GM19328 (cell line): ENCODE data around the gene FBXO30.

Experiments used
- ATAC-seq: cut with Tn5 transposase; IDR thresholded peaks from one replicate; pipeline ENCODE4 v1.9.1; 2021; ENCODE audit warnings: mild to moderate bottlenecking, moderate library complexity; ENCODE audit not compliant: unreplicated experiment

The FBXO30 gene, protein sequence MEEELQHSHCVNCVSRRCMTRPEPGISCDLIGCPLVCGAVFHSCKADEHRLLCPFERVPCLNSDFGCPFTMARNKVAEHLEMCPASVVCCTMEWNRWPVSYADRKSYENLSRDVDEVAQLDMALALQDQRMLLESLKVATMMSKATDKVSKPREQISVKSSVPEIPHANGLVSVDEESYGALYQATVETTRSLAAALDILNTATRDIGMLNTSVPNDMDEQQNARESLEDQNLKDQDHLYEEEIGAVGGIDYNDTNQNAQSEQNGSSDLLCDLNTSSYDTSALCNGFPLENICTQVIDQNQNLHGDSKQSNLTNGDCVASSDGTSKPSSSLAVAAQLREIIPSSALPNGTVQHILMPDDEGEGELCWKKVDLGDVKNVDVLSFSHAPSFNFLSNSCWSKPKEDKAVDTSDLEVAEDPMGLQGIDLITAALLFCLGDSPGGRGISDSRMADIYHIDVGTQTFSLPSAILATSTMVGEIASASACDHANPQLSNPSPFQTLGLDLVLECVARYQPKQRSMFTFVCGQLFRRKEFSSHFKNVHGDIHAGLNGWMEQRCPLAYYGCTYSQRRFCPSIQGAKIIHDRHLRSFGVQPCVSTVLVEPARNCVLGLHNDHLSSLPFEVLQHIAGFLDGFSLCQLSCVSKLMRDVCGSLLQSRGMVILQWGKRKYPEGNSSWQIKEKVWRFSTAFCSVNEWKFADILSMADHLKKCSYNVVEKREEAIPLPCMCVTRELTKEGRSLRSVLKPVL

DNA sequence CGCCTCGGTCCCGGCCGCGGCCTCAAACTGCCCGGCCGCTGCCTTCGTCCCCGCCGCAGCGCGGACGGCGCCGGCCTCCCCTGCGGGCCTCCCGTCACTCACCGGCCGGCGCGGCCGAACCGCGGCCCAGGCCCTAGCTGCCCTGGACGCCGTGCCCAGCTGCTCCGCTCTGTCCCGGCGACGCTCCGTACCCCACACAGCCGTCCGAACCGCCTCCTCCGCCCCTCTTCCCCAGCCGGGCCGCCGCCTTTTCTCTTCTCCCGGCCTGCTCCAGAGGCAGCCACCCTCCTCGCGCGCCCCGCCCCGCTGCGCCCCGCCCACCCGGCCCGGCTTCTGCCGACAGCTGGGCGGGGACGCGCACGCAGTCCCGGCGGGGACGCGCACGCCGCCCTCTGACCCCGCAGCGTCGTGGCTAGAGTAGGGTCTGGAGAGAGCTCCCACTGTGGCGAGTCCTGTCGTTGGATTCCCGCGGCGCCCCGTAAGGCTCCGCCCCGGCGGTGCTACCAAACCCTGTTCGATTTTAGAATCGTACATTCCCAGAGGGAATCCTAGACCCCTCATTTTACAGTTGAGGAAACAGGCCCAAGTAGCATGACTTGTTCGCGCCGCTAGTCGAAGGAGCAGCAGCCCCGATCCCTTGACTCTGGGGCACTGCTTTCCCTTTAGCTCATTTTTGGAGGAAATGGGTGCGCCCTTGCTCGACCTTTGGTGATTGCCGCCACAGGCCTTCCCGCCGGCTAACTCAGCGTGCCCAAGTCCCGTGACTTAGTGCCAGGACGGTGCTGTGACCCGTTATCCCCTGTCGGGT, at the start of gene FBXO30:
Gene FBXO30, minus strand, starts transcription at position 295 of the 808 bp plus-strand sequence. CDS start 8,390 bp downstream, outside the sequence.
- ATAC-seq = peak; percentile 74

DNA sequence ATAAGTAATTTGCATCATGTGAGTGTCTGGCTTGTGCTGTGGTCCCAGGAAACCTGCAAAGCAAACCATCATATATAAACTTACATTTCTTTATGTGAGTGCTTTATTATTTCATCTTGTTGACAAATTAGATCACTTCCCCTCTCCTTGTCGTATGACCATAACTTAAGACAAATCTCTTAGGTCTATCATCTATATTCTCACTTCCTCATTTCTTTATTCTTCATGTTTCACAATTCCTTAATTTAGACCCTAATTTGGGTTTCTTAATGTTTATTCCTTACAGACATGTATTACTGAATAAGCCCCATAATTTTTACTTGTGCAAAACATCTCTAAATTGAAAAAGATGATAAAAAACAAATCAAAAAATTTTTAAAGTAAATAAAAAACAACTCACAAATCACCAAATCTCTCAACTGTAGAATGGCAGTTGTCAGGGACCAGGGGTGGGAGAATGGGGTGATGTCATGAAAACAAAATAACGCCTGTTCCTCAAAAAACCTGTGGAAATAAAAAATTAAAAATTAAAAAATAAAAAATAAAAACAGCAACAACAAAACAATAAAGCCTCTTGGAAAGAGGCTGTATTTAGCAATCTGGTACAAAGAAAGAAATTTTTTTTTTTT, 49.5 kb upstream of the FBXO30 start:
- no peak for ATAC-seq

DNA sequence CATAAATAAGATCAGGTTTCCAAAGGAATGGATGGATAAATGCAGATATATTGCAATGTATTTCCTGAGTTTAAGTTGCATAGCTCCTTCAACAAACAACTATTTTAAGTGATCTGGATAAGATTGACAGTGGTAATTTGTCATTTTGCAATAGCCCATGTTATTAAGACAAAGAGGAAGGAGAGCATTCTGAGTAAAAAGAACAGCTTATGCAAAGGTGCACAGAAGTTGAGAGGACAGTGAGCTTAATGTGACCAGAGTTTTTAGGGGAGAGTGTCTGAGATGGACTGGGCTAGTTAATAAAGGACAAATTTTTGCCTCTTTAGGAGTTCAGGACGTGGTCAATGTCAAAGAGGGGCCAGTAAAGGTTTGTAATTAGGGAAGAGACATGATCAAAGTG, 48.8 kb upstream of the FBXO30 start:
- ATAC-seq = no peak

DNA sequence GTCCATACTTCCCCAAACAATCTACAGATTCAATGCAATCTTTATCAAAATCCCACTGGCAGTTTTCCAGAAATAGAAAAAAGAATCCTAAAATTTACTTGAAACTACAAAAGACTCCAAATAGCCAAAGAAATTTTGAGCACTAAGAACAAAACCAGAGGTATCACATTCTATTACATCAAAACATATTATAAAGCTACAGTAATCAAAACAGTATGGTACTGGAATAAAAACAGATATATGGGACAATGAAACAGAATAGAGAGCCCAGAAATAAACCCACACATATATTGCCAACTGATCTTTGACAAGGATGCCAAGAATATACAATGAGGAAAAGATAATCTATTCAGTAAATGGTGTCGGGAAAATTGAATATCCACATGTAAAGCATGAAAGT, 46.0 kb upstream of the FBXO30 start:
- ATAC-seq = no peak

DNA sequence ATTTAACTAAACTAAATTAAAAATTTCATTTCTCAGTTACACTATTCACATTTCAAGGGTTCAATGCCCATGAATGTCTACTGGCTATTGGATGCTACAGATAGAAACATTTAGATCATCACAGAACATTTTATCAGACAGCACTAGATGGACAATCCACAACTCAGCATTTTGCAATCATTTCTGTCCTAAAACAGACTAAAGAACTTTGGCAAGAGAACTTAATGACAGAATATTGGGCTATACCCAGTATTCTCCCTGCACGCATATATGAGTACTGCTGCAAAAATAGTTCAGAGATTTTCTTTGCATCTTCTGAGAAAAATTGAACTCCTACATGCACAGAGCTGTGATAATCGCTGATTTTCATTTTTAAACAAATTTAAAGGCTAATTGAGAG, 36.1 kb upstream of the FBXO30 start:
- ATAC-seq = no peak

DNA sequence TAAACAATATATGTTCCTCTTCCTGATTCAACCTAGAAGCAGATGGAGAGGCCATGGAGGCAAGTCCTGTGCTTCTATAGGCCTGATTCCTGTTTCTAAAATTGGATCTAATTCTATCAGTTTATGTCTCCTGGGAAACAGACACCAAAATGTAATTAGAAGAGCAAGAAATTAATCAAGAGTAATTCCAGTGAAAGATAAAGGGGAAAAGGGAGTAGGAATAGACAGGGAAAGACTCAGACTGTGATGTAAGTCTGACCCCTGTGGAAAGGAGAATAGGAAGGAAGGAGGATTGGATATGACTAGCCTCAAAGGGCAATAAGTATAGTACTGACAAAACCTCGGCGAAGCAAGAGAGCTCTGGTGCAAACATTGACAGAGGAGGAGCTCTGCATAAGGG, 33.9 kb upstream of the FBXO30 start:
- no peak for ATAC-seq

DNA sequence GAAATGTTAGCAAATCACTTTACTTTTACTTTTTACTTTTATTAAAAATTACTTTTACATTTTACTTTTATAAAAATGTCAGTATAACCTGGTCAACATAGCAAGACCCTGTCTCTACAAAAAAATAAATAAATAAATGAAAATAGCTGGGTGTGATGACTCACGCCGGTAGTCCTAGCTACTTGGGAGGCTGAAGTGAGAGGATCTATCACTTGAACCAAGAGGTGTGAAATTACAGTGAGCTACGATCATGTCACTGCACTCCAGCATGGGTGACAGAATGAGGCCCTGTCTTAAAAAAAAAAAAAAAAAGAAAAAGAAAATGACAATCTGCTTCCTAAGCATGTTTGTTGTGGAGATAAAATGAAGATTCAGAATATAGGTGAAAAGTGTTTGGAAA, 31.0 kb upstream of the FBXO30 start:
- no peak for ATAC-seq

DNA sequence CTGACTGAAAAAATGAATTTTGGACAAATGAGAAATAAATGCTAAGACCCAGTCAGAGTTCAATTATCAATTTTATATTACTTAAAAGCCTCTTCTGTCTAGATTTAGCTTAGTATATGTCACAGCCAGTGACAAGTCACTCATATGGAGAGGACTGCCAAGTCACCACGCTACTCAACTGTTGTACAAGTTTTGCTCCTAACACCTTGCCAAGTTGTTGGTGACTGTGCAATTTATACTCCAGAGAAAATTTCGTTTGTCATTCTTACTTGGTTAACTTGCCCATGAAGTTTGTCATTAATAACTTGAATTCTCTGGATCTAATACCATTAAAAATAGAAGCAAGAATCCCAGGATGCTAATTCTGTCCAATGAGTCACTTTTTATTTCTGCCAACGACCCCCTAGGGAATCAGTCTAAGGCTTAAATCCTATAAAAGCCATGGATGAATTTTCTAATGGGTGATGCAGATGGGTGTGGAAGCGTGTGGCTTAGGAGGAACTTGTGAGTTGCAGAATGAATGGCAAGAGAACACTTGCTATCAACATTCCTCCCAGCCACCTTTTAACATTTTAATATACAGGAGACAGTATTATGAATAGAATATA, 30.4 kb upstream of the FBXO30 start:
- no peak for ATAC-seq

DNA sequence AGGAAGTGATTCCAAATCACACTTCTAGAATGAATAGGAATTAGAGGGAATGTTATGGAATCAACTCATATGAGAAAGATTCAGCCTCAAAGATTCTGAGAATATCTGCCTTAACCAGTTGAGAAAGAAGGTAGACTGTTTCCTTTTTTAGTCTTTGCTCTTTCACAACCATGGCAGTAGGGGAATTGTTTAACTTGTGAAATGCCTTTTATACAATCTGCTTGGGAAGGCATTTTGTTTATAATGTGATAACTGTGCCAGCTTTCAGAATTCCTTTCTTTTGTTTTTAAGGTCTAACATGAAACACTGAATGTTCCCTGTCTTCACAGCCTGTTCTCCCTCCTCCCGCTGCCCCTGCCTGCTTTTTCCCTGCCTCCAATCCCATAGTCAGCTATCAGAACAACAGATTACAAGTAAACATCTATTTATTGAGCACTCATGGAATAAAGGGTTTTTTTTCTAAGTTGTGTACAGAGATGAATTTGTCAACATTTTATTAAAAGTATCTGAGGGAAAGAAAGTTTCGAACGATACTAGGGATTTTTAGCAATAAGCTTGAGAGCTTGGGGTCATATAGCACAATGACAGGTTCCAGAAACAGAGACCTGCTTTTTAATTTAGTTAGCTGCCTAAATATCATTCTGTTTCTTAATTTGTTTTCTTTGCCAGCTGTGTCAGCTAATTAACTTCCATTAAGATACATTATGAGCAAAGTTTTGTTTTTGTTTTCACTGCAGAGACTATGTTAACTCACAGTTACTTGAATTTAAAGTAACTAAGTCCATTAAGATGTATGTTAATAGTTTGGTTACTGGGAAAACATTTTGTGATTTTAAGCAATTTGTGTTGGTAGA, 28.3 kb upstream of the FBXO30 start:
- ATAC-seq = no peak

DNA sequence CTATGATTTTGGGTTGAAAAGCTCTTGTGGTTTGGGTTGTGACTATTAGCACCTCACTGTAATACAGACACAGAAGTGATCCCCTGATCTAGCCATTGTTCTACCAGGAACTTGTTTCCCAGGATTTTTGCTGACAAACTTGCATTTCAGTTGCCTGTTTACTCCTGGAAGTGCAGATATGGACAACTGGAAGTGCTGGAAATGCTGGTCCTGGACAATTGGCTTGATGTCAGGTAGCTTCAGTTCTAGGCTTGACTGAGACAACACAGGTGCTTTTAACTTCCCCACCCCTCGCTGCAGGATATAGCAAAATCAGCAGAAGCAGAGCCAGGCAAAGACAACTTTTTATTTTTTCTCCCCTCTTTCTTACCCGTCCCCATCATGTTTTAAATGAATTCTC, 27.1 kb upstream of the FBXO30 start:
- no peak for ATAC-seq

DNA sequence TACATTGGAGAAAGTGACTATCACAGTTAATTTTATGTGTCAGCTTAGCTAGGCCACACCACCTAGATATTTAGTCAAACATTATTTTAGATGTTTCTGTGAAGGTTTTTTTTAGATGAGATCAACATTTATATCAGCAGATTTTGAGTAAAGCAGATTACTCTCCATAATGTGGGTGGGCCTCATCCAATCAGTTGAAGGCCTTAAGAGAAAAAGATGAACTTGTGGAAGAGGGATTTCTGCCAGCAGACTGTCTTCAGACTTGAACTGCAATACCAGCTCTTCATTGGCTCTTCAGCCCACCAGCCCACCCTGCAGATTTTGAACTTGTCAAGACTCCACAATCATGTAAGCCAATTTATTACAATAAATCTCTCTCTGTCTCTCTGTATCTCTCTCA, 25.1 kb upstream of the FBXO30 start:
- no peak for ATAC-seq

DNA sequence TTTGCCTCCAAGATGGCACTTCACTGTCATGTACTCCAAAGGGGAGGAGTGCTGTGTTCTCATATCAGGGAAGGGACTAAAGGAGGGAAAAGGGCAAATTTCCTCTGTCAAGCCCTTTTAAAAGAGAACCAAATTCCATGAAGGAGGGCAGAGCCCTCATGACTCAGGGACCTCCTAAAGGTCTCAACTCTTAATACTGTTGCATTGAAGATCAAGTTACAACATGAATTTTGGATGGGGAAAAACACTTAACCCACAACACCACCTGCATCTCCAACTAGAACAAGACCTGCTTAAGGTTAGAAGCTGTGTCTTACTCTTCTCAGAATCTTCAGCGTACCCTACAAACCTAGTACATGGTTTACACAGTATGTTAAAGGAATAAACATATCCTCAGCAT, 23.7 kb upstream of the FBXO30 start:
- no peak for ATAC-seq

DNA sequence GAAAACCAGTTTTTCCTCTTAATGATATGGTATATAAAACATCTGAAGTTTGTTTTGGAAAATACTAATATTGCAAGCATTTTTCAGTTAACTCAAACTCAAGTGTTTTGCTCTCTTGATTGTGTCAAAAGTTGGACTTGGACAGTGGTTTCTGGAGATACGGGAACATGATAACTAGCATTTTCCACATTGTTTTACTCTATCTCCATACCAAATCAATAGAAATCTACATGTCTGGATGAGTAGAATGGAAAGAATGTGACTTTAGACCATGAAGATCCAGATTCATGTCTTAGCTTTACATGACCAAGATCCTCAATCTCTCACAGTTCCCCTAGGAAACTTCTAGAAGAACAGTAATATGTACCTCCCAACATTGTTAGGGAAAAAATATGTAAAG, 22.2 kb upstream of the FBXO30 start:
- no peak for ATAC-seq

DNA sequence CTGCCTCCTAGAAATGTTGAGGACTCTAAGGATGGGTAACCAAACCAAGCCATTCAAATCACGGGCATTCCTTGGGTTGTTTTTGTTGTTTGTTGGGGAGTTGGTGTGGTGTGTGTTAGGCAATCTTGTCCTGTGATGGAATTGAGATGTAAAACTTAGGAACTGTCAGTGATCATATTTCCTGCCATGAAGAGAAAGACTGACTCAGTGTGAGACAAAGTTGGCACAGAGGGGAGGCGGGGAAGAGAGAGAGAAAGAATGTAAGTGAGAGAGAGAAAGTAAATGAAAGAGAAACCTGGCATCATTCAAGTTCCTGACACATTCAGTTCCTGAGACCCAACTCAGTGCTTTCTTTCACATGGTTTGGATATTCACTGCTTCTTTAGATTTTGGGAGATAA, 21.6 kb upstream of the FBXO30 start:
- no peak for ATAC-seq

DNA sequence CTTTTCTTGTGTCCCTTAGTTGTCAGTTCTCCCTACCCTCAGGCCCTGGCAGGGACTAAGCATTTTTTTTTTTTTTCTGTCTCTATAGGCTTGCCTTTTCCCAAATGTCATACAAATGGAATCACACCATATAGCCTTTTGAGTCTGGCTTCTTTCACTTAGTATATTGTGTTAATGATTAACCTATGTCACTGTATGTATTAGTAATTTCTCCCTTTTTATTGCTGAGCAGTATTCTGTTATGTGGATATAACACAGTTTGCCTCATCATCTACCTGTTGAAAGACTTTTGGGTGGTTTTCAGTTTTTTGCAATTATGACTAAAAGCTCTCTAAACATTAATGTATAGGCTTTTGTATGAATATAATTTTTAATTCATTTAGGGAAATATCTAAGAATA, 16.0 kb upstream of the FBXO30 start:
- no peak for ATAC-seq

DNA sequence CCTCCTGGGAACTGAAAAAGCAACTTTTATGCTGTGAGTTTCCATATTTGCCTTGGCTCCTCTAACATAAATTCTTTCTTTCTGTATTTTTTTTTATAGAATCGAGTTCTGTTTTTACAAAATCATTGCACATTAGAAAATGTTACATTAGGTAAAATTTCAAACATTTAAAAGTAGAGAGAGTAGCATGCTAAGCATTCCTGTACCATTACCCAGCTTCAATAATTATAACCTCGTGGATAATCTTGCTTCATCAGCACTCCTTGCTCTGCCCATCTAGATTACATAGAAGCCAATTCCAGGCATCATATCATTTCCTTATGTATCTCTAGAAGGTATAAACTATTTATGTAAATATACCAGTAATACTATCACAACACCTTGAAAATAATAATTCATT, 15.4 kb upstream of the FBXO30 start:
- no peak for ATAC-seq

DNA sequence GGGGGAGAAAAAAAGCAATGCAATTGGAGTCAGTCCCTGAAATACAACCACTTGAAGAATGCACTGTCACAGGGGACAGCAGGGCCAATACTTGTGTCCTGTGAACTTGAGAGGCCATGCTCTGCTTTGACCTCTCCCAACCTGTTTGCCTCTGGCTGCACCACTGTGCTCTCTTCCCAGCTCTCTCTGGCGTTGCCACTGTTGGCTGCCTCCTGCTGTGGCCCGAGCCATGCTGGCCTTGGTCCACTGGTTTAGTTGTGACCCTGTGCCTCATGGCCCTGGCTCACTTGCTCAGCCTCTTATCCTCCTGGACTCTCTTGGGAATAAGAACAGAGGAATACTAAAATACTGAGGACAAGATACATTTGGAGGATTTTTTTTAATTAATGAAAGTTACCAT, 14.5 kb upstream of the FBXO30 start:
- no peak for ATAC-seq

DNA sequence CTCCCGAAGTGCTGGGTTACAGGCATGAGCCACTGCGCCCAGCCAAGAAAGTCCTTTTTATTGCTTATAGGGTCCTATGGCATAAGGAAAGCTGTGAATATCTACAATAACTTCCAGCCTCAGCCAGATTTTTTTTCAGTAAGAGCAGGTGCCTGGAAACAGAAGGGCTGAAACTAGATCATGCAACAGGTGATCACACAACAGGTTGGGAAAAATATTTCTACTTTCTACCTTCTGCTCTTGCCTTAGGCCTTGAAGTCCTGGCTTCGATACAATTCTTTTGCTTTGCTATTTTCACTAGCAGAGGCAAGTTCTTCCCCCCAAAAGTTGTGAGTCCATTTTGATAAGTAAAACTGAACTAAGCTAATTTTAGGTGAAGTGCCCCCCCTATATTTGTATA, 9.7 kb upstream of the FBXO30 start:
- no peak for ATAC-seq

DNA sequence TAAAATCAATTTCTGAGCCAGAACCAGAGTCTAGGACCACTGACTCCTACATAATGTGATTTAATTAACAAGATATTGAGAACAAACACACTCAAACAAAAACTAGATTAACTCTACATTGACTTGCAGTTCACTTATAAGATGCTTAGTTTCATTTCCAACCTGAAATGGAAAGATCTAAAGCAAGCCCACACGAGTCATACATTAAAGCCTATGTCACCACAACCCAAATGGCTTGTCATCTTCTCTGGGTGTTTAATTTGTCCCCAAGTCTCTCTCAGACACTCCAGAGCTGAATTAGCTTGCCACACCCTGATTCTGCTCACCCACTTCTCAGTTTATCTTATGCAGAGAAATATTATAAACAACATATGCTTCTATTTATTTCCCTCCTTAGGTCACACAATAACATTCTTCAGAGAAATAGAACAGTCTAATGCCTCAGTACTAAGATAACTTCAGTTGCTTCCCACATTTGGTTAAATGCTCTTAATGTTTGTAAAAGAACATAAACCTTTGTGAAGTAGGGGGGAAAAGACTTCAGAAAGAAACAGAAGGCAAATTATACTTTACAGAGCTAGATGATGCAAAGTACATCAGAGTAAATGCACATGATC, 8.8 kb upstream of the FBXO30 start:
- ATAC-seq = no peak
